ENCODE data around the gene SLFNL1.

SLFNL1 gene

DNA sequence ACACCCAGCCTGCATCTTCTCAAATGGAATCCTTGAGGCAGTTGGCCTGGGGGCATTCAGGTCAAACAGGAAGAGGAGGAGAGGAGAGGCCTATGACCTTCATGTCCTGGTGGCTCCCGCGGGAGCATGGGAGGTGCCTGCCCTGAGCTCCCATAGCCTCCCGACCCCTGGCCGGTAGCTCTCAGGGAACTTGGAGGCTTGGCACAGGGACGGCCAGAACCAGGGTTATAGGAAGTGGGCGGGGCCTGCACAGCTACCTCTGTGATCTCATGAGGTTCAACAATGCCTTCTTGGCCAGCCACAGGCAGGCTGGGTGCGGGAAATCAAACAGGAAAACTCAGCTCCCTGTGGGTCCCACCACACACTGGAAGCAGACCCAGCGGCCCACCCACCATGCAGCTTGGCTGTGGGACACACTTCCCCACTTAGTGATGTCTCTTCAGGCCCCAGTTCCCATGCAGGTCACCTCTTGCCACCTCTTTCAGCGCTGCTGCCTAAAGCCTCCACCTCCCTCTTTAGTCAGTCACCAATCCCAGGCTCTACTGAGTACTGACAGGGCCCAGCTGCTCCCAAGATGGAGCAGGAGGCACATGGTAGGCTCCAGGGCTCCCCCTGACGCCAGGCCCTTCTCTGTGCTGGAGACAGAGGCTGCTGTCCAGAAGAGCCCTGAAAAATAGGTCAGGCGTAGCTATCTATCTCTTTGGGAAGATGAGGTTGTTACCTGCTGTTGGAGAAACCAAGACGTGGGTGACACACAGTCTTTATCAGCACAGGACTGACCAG, at the start of gene SLFNL1:
Gene SLFNL1 (minus strand): TSS at position 200 of the 783 bp plus-strand sequence. CDS start 1,065 bp downstream, outside the sequence.
- DNase-seq (ENCODE audit: low spot score) = no peak
- no peak for FAIRE-seq

DNA sequence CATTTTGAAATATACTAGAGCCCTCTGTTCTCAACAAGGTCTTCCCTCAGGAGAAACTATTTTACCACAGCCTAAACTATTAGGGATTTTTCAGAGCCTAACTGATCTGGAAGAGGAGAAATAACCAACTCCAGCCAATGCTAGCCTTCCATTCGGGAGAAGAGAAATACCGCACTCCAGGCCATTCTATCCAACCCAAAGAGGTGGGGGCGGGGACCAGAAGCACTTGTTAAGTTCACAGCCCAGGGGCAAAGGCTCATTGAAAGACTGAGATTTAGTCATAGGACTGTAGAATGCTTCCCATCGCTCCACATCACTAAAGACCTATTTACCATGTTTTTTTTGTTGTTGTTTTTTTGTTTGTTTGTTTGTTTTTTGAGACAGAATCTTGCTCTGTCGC, 35.4 kb upstream of the SLFNL1 start:
- DNase-seq (ENCODE audit: low spot score) (no peak), FAIRE-seq (no peak)

DNA sequence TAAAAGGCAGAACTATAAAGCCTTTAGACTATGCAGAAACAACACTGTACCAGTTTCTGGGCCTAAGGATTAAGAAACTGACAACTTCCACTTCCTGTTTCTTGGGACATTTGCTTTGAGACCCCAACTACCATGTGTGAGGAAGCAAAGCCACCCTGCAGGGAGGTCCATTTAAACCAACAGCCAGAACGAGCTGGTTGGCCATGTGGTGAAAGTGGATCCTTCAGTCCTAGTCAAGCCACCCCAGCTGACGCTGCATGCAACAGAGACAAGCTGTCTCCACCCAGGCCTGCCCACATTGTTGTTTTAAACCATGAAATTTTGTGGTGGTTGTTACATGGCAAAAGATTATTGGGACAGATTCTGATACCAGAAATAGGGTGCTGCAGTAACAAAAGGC, 31.8 kb upstream of the SLFNL1 start:
- DNase-seq (ENCODE audit: low spot score) (no peak), FAIRE-seq (no peak)

DNA sequence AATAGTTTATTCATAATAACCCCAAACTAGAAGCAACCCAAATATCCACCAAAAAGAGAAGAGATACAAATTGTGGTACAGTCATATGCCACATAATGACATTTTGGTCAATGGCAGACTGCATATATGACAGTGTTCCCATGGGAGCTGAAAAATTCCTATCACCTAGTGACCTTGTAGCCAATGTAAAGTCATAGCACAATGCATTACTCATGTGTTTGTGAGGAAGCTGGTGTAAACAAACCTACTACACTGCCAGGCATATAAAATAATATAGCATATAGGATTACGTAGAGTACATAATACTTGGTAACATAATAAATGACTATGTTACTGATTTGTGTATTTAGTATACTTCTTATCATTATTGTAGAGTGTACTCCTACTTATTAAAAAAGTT, 29.5 kb upstream of the SLFNL1 start:
- no peak for FAIRE-seq

GRCh38 chr1:41048540-41048939, 27.0 kb upstream of the SLFNL1 start:
- no peak for FAIRE-seq
- no peak for DNase-seq (ENCODE audit: low spot score)

More for the DNA sequence above, 29.5 kb upstream of the SLFNL1 start:
- DNase-seq (ENCODE audit: low spot score) = no peak

GRCh38 chr1:41046347-41046775, 24.8 kb upstream of the SLFNL1 start:
- FAIRE-seq (no peak), DNase-seq (ENCODE audit: low spot score) (no peak)

GRCh38 chr1:41045740-41046139, 24.2 kb upstream of the SLFNL1 start:
- no peak for DNase-seq (ENCODE audit: low spot score)
- FAIRE-seq = no peak

DNA sequence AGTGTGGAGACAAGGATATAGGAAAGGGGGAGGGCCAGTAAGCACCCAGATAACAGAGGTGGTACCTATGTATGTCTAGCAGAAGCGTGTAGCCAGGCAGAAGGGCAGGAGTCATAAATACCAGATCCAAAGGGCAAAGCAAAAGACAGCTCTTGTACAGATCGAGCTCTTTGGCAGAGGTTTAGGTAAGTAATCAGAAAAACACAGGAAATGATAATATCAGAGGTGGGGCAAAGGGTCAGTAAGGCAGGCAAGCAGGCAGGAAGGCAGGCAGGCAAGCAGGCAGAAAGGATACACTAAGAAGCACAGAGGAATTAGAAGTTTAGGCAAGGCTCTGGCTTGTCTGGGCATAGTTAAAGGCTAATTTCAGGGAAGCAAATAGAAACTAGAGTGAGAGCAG, 22.7 kb upstream of the SLFNL1 start:
- FAIRE-seq = no peak
- no peak for DNase-seq (ENCODE audit: low spot score)

GRCh38 chr1:41041614-41042270, 20.2 kb upstream of the SLFNL1 start:
- no peak for DNase-seq (ENCODE audit: low spot score)
- FAIRE-seq = no peak

DNA sequence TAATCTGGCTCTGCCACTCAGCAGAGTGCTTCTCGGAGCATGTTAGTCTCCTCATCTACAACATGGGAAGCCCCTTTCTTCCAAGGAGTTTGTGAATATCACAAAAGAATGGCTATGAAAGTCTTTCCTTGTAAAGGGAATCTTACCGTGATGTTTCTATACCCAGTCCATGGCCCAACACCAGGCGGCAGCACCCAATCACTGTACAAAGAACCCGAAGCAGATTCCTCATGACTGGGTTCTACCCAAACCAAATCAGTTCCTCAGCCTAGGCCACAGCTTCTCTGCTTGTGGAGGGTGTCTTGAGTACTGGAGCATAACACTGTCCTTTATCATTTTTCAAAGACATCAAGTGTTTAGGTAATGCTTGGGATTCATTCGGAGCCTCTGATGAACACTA, 16.6 kb upstream of the SLFNL1 start:
- FAIRE-seq = no peak
- DNase-seq (ENCODE audit: low spot score) = no peak

DNA sequence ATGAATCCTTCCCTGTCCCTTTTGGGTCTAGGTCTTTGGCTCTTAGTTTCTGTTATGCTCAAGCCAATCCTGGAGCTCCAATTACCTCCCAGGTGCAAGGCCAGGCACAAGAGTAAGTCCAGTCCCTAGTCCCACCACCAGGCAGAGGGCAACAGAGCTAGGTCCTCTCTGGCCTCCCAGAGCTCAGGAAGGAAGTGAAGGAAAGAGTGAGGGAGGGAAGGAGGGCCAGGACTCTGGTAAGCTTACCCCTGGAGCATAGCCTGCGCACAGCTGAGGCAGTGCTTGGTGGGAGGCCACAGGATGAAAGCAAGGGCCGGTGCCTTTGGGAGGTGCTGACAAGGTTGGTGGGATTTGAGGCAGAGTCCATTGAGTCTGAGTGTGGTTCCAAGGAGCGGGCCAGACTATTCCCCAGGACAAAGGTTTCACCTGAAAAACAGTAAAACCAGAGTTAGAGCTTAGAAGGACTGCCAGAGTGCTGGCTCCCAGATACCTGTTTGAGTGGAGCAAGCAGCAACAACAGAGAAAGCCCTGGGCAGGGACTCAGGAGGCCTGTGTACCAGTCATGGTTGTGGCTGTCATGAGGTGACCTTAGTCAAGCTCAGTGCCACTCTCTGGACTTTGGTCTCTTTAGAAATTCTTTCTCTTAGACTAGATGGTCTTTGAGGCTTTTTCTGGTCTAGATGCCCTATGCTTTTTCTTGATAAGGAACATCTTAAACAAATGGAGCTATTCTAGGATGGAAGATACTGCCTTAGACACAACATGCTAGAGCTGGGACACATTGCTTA, 15.8 kb upstream of the SLFNL1 start:
- no peak for FAIRE-seq
- no peak for DNase-seq (ENCODE audit: low spot score)

GRCh38 chr1:41033272-41033671, 11.7 kb upstream of the SLFNL1 start:
- no peak for FAIRE-seq

GRCh38 chr1:41032147-41032546, 10.6 kb upstream of the SLFNL1 start:
- DNase-seq (ENCODE audit: low spot score) (no peak), FAIRE-seq (no peak)

More at GRCh38 chr1:41033272-41033671, 11.7 kb upstream of the SLFNL1 start:
- DNase-seq (ENCODE audit: low spot score) = no peak

GRCh38 chr1:41030872-41031616, 9.5 kb upstream of the SLFNL1 start:
- FAIRE-seq = no peak
- no peak for DNase-seq (ENCODE audit: low spot score)

- DNase-seq (ENCODE audit: low spot score) (no peak), FAIRE-seq (no peak)
These were observed 6.6 kb upstream of the SLFNL1 start for GRCh38 chr1:41028034-41028642.

GRCh38 chr1:41025979-41026819, 4.7 kb upstream of the SLFNL1 start:
- FAIRE-seq (no peak), DNase-seq (ENCODE audit: low spot score) (no peak)

DNA sequence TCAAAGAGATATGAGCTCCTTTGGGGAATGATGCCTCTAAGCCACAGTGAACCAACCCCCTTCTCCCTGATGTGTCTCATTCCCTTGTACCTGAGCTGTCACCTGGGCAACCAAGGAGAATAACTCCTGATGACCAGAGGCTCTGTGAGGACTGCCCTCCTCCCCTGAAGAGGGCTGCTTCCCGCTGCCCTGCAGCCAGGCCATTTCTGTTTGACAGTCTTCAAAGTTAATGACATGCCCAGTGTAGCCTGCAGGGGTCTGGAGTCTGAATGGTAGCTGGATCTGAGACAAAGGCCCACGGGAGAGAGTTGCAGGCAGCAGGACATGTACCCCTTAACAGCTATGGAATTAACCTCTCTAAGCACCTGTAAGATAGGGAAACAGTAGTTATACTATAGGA, 3.4 kb upstream of the SLFNL1 start:
- DNase-seq (ENCODE audit: low spot score) (no peak), FAIRE-seq (no peak)

GRCh38 chr1:41023279-41023990, 1.9 kb upstream of the SLFNL1 start:
- DNase-seq (ENCODE audit: low spot score) = peak; percentile 21
- no peak for FAIRE-seq

GRCh38 chr1:41022424-41022823, 899 bp upstream of the SLFNL1 start:
- FAIRE-seq (no peak), DNase-seq (ENCODE audit: low spot score) (no peak)
